GM12875 (cell line): ENCODE measurements around the gene SEC14L3.

Experiments
- H3K4me3 ChIP-seq: one replicate; pipeline ENCODE4 v1.5.1; 2011; ENCODE audit warnings: low read depth, low read length, control low read depth
- CTCF ChIP-seq: IDR thresholded peaks from 2 replicates; pipeline ENCODE4 v1.5.1; 2011; ENCODE audit warnings: low read depth, mild to moderate bottlenecking, control low read depth, inconsistent platforms, low read length, moderate library complexity, borderline replicate concordance; ENCODE audit not compliant: insufficient read depth

Gene SEC14L3

GRCh38 chr22:30444632-30445437 lies 27.0 kb downstream of the SEC14L3 start:
- H3K4me3 ChIP-seq: no peak overlapping the region
- peak; percentile 80 for TF ChIP-seq CTCF

GRCh38 chr22:30441088-30441487 lies 30.7 kb downstream of the SEC14L3 start:
- no peak overlapping the region for H3K4me3 ChIP-seq
- TF ChIP-seq CTCF: no peak

GRCh38 chr22:30439836-30440235 lies 32.0 kb downstream of the SEC14L3 start:
- TF ChIP-seq CTCF: no peak
- no peak overlapping the region for H3K4me3 ChIP-seq

GRCh38 chr22:30439226-30439625 lies 32.6 kb downstream of the SEC14L3 start:
- TF ChIP-seq CTCF: no peak
- H3K4me3 ChIP-seq: no peak overlapping the region

- H3K4me3 ChIP-seq: no peak overlapping the region
- TF ChIP-seq CTCF: no peak
Observed at GRCh38 chr22:30438559-30438958, 33.3 kb downstream of the SEC14L3 start.

GRCh38 chr22:30436196-30436595 lies 35.6 kb downstream of the SEC14L3 start:
- no peak overlapping the region for H3K4me3 ChIP-seq
- TF ChIP-seq CTCF: no peak

GRCh38 chr22:30435674-30436126 lies 36.1 kb downstream of the SEC14L3 start:
- no peak overlapping the region for H3K4me3 ChIP-seq
- peak; percentile 20; the same call in 1 of the 2 replicates for TF ChIP-seq CTCF
